GM23338 (cell line): ENCODE measurements around the gene CBARP. TPM values are rescaled to one million over a fixed set of nuclear protein-coding genes. Genes with fewer than 3 reads are reported as not detected.

Source experiments
- ATAC-seq: fragments of 200-7000 bp; cut with Tn5 transposase; 3 replicates; pipeline ENCODE4 v1.9.1; 2020
- DNase-seq: peaks from one replicate; pipeline ENCODE4 v3.0.0-alpha.2; 2015; ENCODE audit warnings: low spot score
- H2AFZ ChIP-seq: fragments of 200-600 bp; sonication (generic); 2 replicates; pipeline ENCODE4 v1.8.0; 2016; ENCODE audit warnings: antibody characterized with exemption, mild to moderate bottlenecking, moderate library complexity
- H3F3A ChIP-seq: fragments of 200-600 bp; sonication (generic); replicated peaks from 2 replicates; pipeline ENCODE4 v1.8.0; 2017; ENCODE audit warnings: antibody characterized with exemption, mixed run types, low read depth
- H3K27ac ChIP-seq: fragments of 200-600 bp; sonication (generic); 2 replicates; pipeline ENCODE4 v1.6.1; 2016; ENCODE audit warnings: low read depth
- H3K27me3 ChIP-seq: fragments of 200-600 bp; sonication (generic); 2 replicates; pipeline ENCODE4 v1.8.0; 2016; ENCODE audit warnings: mild to moderate bottlenecking, mixed run types, moderate library complexity; ENCODE audit not compliant: insufficient read depth
- H3K36me3 ChIP-seq: fragments of 200-600 bp; sonication (generic); 2 replicates; pipeline ENCODE4 v1.8.0; 2016; ENCODE audit warnings: mild to moderate bottlenecking; ENCODE audit not compliant: insufficient read depth
- H3K4me1 ChIP-seq: fragments of 200-600 bp; sonication (generic); 2 replicates; pipeline ENCODE4 v1.8.0; 2016; ENCODE audit warnings: mild to moderate bottlenecking, moderate library complexity; ENCODE audit not compliant: insufficient read depth
- H3K4me2 ChIP-seq: fragments of 200-600 bp; sonication (generic); 2 replicates; pipeline ENCODE4 v1.7.1; 2017; ENCODE audit warnings: mixed run types
- H3K4me3 ChIP-seq: fragments of 200-600 bp; sonication (generic); 2 replicates; pipeline ENCODE4 v1.6.1; 2016; ENCODE audit warnings: mixed run types
- H3K79me2 ChIP-seq: fragments of 200-600 bp; sonication (generic); replicated peaks from 2 replicates; pipeline ENCODE4 v1.8.0; 2017; ENCODE audit warnings: mild to moderate bottlenecking; ENCODE audit not compliant: insufficient read depth
- H3K9me2 ChIP-seq: fragments of 200-600 bp; sonication (generic); 2 replicates; pipeline ENCODE4 v1.8.0; 2017; ENCODE audit not compliant: insufficient read depth
- H4K20me1 ChIP-seq: fragments of 200-600 bp; sonication (generic); replicated peaks from 2 replicates; pipeline ENCODE4 v1.8.0; 2017; ENCODE audit warnings: mild to moderate bottlenecking; ENCODE audit not compliant: insufficient read depth
- H3K27ac Mint-ChIP-seq: 2 replicates; pipeline ENCODE4 v1.8.0; 2020; ENCODE audit warnings: inconsistent platforms, mild to moderate bottlenecking, moderate library complexity, mixed read lengths
- H3K27me3 Mint-ChIP-seq: 3 replicates; pipeline ENCODE4 v1.8.0; 2022; ENCODE audit warnings: low read depth, mild to moderate bottlenecking, moderate library complexity, mixed read lengths, inconsistent platforms; ENCODE audit not compliant: insufficient read depth, poor library complexity
- H3K36me3 Mint-ChIP-seq: 3 replicates; pipeline ENCODE4 v1.8.0; 2021; ENCODE audit warnings: low read depth, mild to moderate bottlenecking, inconsistent platforms, moderate library complexity, mixed read lengths
- H3K4me1 Mint-ChIP-seq: 3 replicates; pipeline ENCODE4 v1.8.0; 2020; ENCODE audit warnings: mild to moderate bottlenecking, inconsistent platforms, mixed read lengths
- H3K4me3 Mint-ChIP-seq: 3 replicates; pipeline ENCODE4 v1.8.0; 2021; ENCODE audit warnings: moderate library complexity, mild to moderate bottlenecking, inconsistent platforms, mixed read lengths
- H3K9me3 Mint-ChIP-seq: 3 replicates; pipeline ENCODE4 v1.8.0; 2020; ENCODE audit warnings: moderate library complexity, mild to moderate bottlenecking, inconsistent platforms, mixed read lengths
- CREB1 ChIP-seq: fragments of 250-450 bp; sonication (Bioruptor Pico); IDR thresholded peaks from 2 replicates; pipeline ENCODE4 v1.5.0; 2020; ENCODE audit warnings: low read depth, mild to moderate bottlenecking, moderate library complexity
- NANOG ChIP-seq: IDR thresholded peaks from 2 replicates; pipeline ENCODE4 v1.6.1; 2016; ENCODE audit warnings: antibody characterized with exemption, borderline replicate concordance
- POLR2AphosphoS5 ChIP-seq: IDR thresholded peaks from 2 replicates; pipeline ENCODE4 v1.6.1; 2016; ENCODE audit warnings: antibody characterized with exemption, low read depth
- STAT1 ChIP-seq: IDR thresholded peaks from one replicate; pipeline ENCODE4 v1.6.1; 2016; ENCODE audit warnings: antibody characterized with exemption; ENCODE audit not compliant: unreplicated experiment
- polyA plus RNA-seq: library from polyadenylated mRNA; unstranded; fragments of >200 nt; fragmentation: Nextera tagmentation; extraction: Ambion mirVana; gene quantifications from 2 replicates; pipeline ENCODE4 v1.2.1, GENCODE V29; 2016
- total RNA-seq: library from RNA; depleted of rRNA; stranded (reverse); fragments of >200 nt; shearing (Covaris generic); gene quantifications from 2 replicates; pipeline ENCODE4 v1.2.3, GENCODE V29; 2014
- TF ChIP-seq, protein P1 (sequence below): fragments of 250-450 bp; sonication (Bioruptor Pico); IDR thresholded peaks from 2 replicates; pipeline ENCODE4 v1.5.0; 2020; ENCODE audit warnings: mild to moderate bottlenecking, moderate library complexity
- TF ChIP-seq, protein P2 (sequence below): IDR thresholded peaks from 2 replicates; pipeline ENCODE4 v1.6.1; 2016; ENCODE audit warnings: antibody characterized with exemption
- TF ChIP-seq, protein P3 (sequence below): IDR thresholded peaks from one replicate; pipeline ENCODE4 v1.6.1; 2018; ENCODE audit warnings: antibody characterized with exemption; ENCODE audit not compliant: unreplicated experiment
- TF ChIP-seq, protein P4 (sequence below), 2 experiments: fragments of 200-600 bp in 1 of 2; sonication (generic) in 1 of 2; conservative IDR thresholded peaks; 2 replicates each; pipeline versions ENCODE4 v1.5.1 to v1.6.1; 2016 to 2017; ENCODE audit warnings: antibody characterized with exemption in 2 of 2, low read depth in 2 of 2, mild to moderate bottlenecking in 2 of 2, moderate library complexity in 1 of 2

CBARP gene
- total and polyA plus RNA-seq, 2 experiments from 2014 or later: 2.0 to 14.1 TPM

DNA sequence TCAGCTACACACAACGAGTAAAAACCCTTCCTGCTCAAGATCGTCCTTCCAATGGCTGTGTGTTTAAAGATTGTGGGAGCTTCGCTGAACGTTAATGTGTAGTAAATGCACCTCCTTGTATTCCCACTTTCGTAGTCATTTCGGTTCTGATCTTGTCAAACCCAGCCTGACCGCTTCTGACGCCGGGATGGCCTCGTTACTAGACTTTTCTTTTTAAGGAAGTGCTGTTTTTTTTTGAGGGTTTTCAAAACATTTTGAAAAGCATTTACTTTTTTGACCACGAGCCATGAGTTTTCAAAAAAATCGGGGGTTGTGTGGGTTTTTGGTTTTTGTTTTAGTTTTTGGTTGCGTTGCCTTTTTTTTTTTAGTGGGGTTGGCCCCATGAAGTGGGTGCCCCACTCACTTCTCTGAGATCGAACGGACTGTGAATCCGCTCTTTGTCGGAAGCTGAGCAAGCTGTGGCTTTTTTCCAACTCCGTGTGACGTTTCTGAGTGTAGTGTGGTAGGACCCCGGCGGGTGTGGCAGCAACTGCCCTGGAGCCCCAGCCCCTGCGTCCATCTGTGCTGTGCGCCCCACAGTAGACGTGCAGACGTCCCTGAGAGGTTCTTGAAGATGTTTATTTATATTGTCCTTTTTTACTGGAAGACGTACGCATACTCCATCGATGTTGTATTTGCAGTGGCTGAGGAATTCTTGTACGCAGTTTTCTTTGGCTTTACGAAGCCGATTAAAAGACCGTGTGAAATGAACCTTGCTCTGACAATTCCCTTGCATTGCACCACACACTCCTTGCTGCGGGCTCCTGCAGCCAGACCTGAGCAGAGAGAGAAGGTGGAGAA lies 34.8 kb upstream of the CBARP start (continued):
- TF ChIP-seq, protein P1, sequence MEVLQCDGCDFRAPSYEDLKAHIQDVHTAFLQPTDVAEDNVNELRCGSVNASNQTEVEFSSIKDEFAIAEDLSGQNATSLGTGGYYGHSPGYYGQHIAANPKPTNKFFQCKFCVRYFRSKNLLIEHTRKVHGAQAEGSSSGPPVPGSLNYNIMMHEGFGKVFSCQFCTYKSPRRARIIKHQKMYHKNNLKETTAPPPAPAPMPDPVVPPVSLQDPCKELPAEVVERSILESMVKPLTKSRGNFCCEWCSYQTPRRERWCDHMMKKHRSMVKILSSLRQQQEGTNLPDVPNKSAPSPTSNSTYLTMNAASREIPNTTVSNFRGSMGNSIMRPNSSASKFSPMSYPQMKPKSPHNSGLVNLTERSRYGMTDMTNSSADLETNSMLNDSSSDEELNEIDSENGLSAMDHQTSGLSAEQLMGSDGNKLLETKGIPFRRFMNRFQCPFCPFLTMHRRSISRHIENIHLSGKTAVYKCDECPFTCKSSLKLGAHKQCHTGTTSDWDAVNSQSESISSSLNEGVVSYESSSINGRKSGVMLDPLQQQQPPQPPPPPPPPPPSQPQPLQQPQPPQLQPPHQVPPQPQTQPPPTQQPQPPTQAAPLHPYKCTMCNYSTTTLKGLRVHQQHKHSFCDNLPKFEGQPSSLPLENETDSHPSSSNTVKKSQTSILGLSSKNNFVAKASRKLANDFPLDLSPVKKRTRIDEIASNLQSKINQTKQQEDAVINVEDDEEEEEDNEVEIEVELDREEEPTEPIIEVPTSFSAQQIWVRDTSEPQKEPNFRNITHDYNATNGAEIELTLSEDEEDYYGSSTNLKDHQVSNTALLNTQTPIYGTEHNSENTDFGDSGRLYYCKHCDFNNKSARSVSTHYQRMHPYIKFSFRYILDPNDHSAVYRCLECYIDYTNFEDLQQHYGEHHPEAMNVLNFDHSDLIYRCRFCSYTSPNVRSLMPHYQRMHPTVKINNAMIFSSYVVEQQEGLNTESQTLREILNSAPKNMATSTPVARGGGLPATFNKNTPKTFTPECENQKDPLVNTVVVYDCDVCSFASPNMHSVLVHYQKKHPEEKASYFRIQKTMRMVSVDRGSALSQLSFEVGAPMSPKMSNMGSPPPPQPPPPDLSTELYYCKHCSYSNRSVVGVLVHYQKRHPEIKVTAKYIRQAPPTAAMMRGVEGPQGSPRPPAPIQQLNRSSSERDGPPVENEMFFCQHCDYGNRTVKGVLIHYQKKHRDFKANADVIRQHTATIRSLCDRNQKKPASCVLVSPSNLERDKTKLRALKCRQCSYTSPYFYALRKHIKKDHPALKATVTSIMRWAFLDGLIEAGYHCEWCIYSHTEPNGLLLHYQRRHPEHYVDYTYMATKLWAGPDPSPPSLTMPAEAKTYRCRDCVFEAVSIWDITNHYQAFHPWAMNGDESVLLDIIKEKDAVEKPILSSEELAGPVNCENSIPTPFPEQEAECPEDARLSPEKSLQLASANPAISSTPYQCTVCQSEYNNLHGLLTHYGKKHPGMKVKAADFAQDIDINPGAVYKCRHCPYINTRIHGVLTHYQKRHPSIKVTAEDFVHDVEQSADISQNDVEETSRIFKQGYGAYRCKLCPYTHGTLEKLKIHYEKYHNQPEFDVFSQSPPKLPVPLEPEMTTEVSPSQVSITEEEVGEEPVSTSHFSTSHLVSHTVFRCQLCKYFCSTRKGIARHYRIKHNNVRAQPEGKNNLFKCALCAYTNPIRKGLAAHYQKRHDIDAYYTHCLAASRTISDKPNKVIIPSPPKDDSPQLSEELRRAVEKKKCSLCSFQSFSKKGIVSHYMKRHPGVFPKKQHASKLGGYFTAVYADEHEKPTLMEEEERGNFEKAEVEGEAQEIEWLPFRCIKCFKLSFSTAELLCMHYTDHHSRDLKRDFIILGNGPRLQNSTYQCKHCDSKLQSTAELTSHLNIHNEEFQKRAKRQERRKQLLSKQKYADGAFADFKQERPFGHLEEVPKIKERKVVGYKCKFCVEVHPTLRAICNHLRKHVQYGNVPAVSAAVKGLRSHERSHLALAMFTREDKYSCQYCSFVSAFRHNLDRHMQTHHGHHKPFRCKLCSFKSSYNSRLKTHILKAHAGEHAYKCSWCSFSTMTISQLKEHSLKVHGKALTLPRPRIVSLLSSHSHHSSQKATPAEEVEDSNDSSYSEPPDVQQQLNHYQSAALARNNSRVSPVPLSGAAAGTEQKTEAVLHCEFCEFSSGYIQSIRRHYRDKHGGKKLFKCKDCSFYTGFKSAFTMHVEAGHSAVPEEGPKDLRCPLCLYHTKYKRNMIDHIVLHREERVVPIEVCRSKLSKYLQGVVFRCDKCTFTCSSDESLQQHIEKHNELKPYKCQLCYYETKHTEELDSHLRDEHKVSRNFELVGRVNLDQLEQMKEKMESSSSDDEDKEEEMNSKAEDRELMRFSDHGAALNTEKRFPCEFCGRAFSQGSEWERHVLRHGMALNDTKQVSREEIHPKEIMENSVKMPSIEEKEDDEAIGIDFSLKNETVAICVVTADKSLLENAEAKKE (CRISPR knock-in tag): no peak
- no peak for TF ChIP-seq STAT1

DNA sequence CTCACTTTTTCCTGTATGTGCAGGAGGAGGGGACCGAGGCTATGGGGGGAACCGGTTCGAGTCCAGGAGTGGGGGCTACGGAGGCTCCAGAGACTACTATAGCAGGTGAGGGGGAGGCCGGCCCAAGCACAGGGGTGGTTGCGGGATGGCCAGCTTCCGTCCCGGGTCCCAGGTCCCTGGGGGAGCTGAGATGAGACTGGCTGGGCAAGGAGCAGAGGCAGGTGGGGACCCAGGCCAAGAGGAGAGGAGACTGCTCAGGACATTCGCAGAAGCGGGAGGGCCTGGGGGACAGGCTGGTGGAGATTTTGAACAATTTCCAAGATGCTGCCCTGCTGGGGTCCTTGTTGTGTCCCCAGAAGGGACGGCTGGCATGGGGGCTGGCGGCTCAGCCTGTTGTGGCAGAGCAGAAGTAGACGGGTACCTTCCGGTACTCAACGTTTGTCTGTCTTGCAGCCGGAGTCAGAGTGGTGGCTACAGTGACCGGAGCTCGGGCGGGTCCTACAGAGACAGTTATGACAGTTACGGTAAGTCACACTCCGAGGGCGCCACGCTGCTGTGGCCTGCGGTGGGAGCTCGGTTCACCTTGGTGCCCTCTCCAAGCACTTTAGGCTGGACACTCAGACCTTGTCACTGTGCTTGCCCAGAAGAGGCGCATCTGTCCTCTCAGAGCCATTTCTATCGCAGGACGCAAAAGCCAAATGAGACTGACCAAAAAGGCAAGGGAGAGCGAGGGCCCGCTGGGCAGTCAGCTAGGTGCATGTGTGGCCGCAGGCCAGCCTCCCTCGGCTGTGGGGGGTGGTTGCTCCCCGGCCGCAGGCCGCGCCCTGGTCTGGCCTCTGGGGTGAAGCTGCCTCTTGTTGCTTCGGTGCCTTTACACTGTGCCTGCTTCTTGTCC lies 34.0 kb upstream of the CBARP start:
- peak overlapping the region; percentile 69 for H3K27ac ChIP-seq
- H3K4me3 Mint-ChIP-seq: peak overlapping the region; percentile 89
- H3F3A ChIP-seq: peaks cover 62% of the 10 kb centered on the region
- H2AFZ ChIP-seq: no peak overlapping the region
- H3K4me1 Mint-ChIP-seq: peaks cover 59% of the 10 kb centered on the region
- peaks cover 53% of the 10 kb centered on the region for H3K36me3 Mint-ChIP-seq
- peaks cover 2% of the 10 kb centered on the region; the same call in 2 of the 3 replicates for H3K9me3 Mint-ChIP-seq
- peaks cover 10% of the 10 kb centered on the region; the same call in 1 of the 2 replicates for H3K27me3 ChIP-seq
- peak overlapping the region; percentile 98 for H3K27ac Mint-ChIP-seq
- no peak for ATAC-seq
- peaks cover 43% of the 10 kb centered on the region for H3K4me1 ChIP-seq
- H3K79me2 ChIP-seq: peaks cover 50% of the 10 kb centered on the region
- H3K4me3 ChIP-seq: no peak overlapping the region
- H3K36me3 ChIP-seq: peaks cover 31% of the 10 kb centered on the region
- DNase-seq: no peak
- H3K27me3 Mint-ChIP-seq: peaks cover 53% of the 10 kb centered on the region
- no peak for TF ChIP-seq CREB1
- peak; percentile 19; the same call in 1 of the 2 replicates for TF ChIP-seq POLR2AphosphoS5
- TF ChIP-seq, protein P2, sequence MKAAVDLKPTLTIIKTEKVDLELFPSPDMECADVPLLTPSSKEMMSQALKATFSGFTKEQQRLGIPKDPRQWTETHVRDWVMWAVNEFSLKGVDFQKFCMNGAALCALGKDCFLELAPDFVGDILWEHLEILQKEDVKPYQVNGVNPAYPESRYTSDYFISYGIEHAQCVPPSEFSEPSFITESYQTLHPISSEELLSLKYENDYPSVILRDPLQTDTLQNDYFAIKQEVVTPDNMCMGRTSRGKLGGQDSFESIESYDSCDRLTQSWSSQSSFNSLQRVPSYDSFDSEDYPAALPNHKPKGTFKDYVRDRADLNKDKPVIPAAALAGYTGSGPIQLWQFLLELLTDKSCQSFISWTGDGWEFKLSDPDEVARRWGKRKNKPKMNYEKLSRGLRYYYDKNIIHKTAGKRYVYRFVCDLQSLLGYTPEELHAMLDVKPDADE: no peak
- TF ChIP-seq, protein P3, sequence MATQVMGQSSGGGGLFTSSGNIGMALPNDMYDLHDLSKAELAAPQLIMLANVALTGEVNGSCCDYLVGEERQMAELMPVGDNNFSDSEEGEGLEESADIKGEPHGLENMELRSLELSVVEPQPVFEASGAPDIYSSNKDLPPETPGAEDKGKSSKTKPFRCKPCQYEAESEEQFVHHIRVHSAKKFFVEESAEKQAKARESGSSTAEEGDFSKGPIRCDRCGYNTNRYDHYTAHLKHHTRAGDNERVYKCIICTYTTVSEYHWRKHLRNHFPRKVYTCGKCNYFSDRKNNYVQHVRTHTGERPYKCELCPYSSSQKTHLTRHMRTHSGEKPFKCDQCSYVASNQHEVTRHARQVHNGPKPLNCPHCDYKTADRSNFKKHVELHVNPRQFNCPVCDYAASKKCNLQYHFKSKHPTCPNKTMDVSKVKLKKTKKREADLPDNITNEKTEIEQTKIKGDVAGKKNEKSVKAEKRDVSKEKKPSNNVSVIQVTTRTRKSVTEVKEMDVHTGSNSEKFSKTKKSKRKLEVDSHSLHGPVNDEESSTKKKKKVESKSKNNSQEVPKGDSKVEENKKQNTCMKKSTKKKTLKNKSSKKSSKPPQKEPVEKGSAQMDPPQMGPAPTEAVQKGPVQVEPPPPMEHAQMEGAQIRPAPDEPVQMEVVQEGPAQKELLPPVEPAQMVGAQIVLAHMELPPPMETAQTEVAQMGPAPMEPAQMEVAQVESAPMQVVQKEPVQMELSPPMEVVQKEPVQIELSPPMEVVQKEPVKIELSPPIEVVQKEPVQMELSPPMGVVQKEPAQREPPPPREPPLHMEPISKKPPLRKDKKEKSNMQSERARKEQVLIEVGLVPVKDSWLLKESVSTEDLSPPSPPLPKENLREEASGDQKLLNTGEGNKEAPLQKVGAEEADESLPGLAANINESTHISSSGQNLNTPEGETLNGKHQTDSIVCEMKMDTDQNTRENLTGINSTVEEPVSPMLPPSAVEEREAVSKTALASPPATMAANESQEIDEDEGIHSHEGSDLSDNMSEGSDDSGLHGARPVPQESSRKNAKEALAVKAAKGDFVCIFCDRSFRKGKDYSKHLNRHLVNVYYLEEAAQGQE: no peak
- TF ChIP-seq NANOG: no peak
- TF ChIP-seq, protein P4, sequence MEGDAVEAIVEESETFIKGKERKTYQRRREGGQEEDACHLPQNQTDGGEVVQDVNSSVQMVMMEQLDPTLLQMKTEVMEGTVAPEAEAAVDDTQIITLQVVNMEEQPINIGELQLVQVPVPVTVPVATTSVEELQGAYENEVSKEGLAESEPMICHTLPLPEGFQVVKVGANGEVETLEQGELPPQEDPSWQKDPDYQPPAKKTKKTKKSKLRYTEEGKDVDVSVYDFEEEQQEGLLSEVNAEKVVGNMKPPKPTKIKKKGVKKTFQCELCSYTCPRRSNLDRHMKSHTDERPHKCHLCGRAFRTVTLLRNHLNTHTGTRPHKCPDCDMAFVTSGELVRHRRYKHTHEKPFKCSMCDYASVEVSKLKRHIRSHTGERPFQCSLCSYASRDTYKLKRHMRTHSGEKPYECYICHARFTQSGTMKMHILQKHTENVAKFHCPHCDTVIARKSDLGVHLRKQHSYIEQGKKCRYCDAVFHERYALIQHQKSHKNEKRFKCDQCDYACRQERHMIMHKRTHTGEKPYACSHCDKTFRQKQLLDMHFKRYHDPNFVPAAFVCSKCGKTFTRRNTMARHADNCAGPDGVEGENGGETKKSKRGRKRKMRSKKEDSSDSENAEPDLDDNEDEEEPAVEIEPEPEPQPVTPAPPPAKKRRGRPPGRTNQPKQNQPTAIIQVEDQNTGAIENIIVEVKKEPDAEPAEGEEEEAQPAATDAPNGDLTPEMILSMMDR (conservative IDR thresholded peaks at IDR 0.05; ENCODE audit: low read depth in 2 of 2): no peak
- TF ChIP-seq STAT1: no peak
- no peaks in the 10 kb centered on the region for H3K9me2 ChIP-seq
- H3K4me2 ChIP-seq: no peak overlapping the region; the same call in 1 of the 2 replicates
- peaks cover 37% of the 10 kb centered on the region for H4K20me1 ChIP-seq
